MCF 10A (cell line): ENCODE results near the gene VEZT. TPM values are rescaled to one million over a fixed set of nuclear protein-coding genes. Genes with fewer than 3 reads are reported as not detected.
A peak's percentile ranks its signal among the peaks of the same experiment; 100 is the strongest.

Experiments
- BruUV-seq: library from RNA; stranded (reverse); fragments of 400-500 nt; replicated peaks from 2 replicates; lab custom pipeline; 2021; lab: Mats Ljungman, UMichigan
- CTCF ChIA-PET: fragments of 300-600 bp; sonication (Branson Sonifier 250); formaldehyde crosslinking; extraction: SDS; loops from one replicate; lab custom pipeline; 2021; ENCODE audit warnings: antibody characterized with exemption, inconsistent platforms; lab: Yijun Ruan, JAX
- POLR2A ChIA-PET: fragments of 300-600, 350-650 bp; sonication (Branson Sonifier 250); formaldehyde crosslinking; extraction: SDS; loops from one replicate; lab custom pipeline; 2020; ENCODE audit warnings: antibody characterized with exemption, inconsistent platforms; lab: Yijun Ruan, JAX
- DNase-seq: peaks from one replicate; pipeline ENCODE4 v3.0.0-alpha.2; 2018; ENCODE audit not compliant: unreplicated experiment
- H3K27ac Mint-ChIP-seq: one replicate; pipeline ENCODE4 v1.8.0; 2022; ENCODE audit warnings: mild to moderate bottlenecking, low read depth, mixed read lengths; ENCODE audit not compliant: unreplicated experiment
- H3K27me3 Mint-ChIP-seq: one replicate; pipeline ENCODE4 v1.8.0; 2022; ENCODE audit warnings: mixed read lengths; ENCODE audit not compliant: insufficient read depth, unreplicated experiment
- H3K36me3 Mint-ChIP-seq: one replicate; pipeline ENCODE4 v1.8.0; 2022; ENCODE audit warnings: mild to moderate bottlenecking, moderate library complexity, mixed read lengths; ENCODE audit not compliant: insufficient read depth, unreplicated experiment
- H3K4me1 Mint-ChIP-seq: one replicate; pipeline ENCODE4 v1.8.0; 2022; ENCODE audit warnings: mixed read lengths; ENCODE audit not compliant: insufficient read depth, unreplicated experiment
- H3K4me3 Mint-ChIP-seq: one replicate; pipeline ENCODE4 v1.8.0; 2022; ENCODE audit warnings: mild to moderate bottlenecking, moderate library complexity, mixed read lengths; ENCODE audit not compliant: unreplicated experiment
- H3K9me3 Mint-ChIP-seq: one replicate; pipeline ENCODE4 v1.8.0; 2022; ENCODE audit warnings: mixed read lengths; ENCODE audit not compliant: unreplicated experiment
- intact Hi-C: fragments of 100-400 bp; cut with micrococcal nuclease; formaldehyde crosslinking; loops from 2 replicates; pipeline ENCODE4 v1.14.1; 2022
- total RNA-seq: library from RNA; stranded (reverse); gene quantifications from 2 replicates; pipeline ENCODE4 v1.2.3, GENCODE V29; 2022
- TF ChIP-seq, protein P1 (sequence below): fragments of 200-600 bp; IDR thresholded peaks from one replicate; pipeline ENCODE4 v1.8.0; 2022; ENCODE audit warnings: antibody characterized with exemption, mild to moderate bottlenecking; ENCODE audit not compliant: unreplicated experiment

Gene VEZT
- total RNA-seq, 1 experiment from 2014 or later: 107 TPM

- Mint-ChIP-seq H3K9me3 (no peaks in the 10 kb centered on the region), H3K27ac (peak overlapping the region; percentile 98), H3K4me1 (peaks cover 45% of the 10 kb centered on the region), H3K27me3 (no peaks in the 10 kb centered on the region), H3K4me3 (peak overlapping the region; percentile 77), H3K36me3 (peaks cover 20% of the 10 kb centered on the region)
- POLR2A ChIA-PET: interaction anchor here (0.6 to 18.7 kb wide), 20 partner anchors 7 to 270 kb away, joined by 3 to 1056 read pairs (median 4); partner anchors contain the start of genes FGD6, METAP2, NR2C1 and VEZT
- DNase-seq: no peak
- no TSS peak for BruUV-seq
- CTCF ChIA-PET: interaction anchor here (0.8 to 4.5 kb wide), 6 partner anchors 11 to 330 kb away, joined by 3 to 46 read pairs (median 4); partner anchors contain the start of genes FGD6 and VEZT
- intact Hi-C loops: no loop called here
- TF ChIP-seq, protein P1, sequence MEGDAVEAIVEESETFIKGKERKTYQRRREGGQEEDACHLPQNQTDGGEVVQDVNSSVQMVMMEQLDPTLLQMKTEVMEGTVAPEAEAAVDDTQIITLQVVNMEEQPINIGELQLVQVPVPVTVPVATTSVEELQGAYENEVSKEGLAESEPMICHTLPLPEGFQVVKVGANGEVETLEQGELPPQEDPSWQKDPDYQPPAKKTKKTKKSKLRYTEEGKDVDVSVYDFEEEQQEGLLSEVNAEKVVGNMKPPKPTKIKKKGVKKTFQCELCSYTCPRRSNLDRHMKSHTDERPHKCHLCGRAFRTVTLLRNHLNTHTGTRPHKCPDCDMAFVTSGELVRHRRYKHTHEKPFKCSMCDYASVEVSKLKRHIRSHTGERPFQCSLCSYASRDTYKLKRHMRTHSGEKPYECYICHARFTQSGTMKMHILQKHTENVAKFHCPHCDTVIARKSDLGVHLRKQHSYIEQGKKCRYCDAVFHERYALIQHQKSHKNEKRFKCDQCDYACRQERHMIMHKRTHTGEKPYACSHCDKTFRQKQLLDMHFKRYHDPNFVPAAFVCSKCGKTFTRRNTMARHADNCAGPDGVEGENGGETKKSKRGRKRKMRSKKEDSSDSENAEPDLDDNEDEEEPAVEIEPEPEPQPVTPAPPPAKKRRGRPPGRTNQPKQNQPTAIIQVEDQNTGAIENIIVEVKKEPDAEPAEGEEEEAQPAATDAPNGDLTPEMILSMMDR: no peak
Observed at GRCh38 chr12:95205016-95205624, 12.5 kb upstream of the VEZT start.

DNA sequence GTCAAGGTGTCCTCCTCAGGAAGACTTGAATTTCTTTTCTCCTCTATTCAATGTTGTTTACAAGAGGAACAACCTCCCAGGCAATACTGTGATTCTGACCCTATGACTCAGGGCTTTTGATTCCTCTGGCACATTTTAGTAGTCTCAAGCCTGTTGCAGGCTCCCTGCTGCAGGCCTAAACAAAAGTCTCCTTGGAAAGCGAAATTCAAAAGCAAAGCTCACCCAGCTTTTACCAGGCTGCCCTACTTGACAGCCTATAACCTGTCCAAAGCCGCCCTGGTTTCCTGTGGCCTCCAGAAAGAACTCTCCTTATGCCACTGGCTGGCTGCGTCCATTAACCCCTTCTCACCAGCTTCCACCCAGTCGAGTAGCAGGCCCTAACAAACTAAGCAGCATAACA, 11.9 kb upstream of the VEZT start:
- TF ChIP-seq, protein P1: no peak
- Mint-ChIP-seq H3K27ac (peak overlapping the region; percentile 98), H3K4me3 (peak overlapping the region; percentile 40), H3K9me3 (no peaks in the 10 kb centered on the region), H3K27me3 (no peaks in the 10 kb centered on the region), H3K4me1 (peaks cover 39% of the 10 kb centered on the region), H3K36me3 (peaks cover 20% of the 10 kb centered on the region)
- intact Hi-C loops: no loop called here
- peak; percentile 88 for DNase-seq
- POLR2A ChIA-PET: interaction anchor here (0.7 to 18.7 kb wide), 10 partner anchors 8 to 269 kb away, joined by 3 to 1056 read pairs (median 8); partner anchors contain the start of genes FGD6, METAP2, NR2C1 and VEZT
- no TSS peak for BruUV-seq
- CTCF ChIA-PET: interaction anchor here (0.8 to 4.5 kb wide), 6 partner anchors 10 to 329 kb away, joined by 3 to 46 read pairs (median 4); partner anchors contain the start of genes FGD6 and VEZT

DNA sequence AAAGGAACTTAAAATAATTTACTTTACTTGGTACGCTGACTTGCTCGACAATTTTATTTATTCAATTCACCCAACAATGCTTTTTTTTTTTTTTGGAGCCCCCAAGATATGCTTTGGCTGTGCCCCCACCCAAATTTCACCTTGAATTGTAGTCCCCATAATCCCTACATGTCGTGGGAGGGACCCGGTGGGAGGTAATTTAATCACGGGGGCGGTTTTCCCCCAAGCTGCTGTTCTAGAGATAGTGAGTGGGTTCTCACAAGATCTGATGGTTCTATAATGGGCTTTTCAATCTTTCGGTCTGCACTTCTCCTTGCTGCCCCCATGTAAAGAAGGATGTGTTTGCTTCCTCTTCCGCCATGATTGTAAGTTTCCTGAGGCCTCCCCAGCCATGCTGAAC, 10.7 kb upstream of the VEZT start:
- CTCF ChIA-PET: interaction anchor here (0.6 to 4.5 kb wide), 4 partner anchors 8 to 84 kb away, joined by 3 to 46 read pairs (median 5); partner anchors contain the start of genes FGD6 and VEZT
- intact Hi-C loops: no loop called here

DNA sequence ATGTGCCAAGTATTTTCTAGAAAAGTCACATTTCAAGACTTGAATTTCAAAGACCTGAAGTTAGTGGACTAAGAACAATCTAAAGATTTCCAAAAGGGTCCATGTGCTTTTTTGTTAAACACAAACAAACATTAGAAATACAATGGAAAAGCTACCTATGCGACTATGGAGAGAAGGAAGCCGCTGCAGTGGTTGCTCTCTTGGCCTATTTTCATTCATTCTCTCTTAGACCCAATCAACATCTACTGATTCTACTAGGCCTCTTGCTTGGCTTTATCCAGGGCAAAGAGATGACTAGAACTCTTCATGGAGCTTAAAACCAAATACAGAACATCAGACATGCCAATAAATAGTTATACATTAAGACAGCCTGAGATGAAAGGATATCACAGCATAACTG, 10.2 kb upstream of the VEZT start:
- no peak overlapping the region for H3K4me3 Mint-ChIP-seq
- H3K4me1 Mint-ChIP-seq: peaks cover 29% of the 10 kb centered on the region
- DNase-seq: no peak
- no TSS peak for BruUV-seq
- no peaks in the 10 kb centered on the region for H3K27me3 Mint-ChIP-seq
- ChIA-PET CTCF (interaction anchor here (1.6 to 4.5 kb wide), 4 partner anchors 8 to 90 kb away, joined by 3 to 46 read pairs (median 7); partner anchors contain the start of genes FGD6 and VEZT), POLR2A (interaction anchor here (0.6 to 18.7 kb wide), 3 partner anchors 9 to 13 kb away, joined by 3 to 1056 read pairs (median 4); partner anchors contain the start of genes FGD6 and VEZT)
- intact Hi-C loops: no loop called here
- H3K36me3 Mint-ChIP-seq: peaks cover 20% of the 10 kb centered on the region
- peak overlapping the region; percentile 67 for H3K27ac Mint-ChIP-seq
- TF ChIP-seq, protein P1: no peak
- H3K9me3 Mint-ChIP-seq: no peaks in the 10 kb centered on the region

More for the DNA sequence above, 10.7 kb upstream of the VEZT start:
- Mint-ChIP-seq H3K4me3 (no peak overlapping the region), H3K27me3 (no peaks in the 10 kb centered on the region), H3K36me3 (peaks cover 20% of the 10 kb centered on the region), H3K9me3 (no peaks in the 10 kb centered on the region), H3K4me1 (peaks cover 29% of the 10 kb centered on the region), H3K27ac (peak overlapping the region; percentile 67)
- POLR2A ChIA-PET: interaction anchor here (0.6 to 18.7 kb wide), 5 partner anchors 9 to 567 kb away, joined by 3 to 1056 read pairs (median 8); partner anchors contain the start of genes FGD6, NR2C1 and VEZT
- no peak for DNase-seq
- TF ChIP-seq, protein P1: no peak
- no TSS peak for BruUV-seq
